Muscle of back (tissue), 11 donors: ENCODE data around the gene EPB41L2. TPM values are rescaled to one million over a fixed set of nuclear protein-coding genes. Genes with fewer than 3 reads are reported as not detected.

Experiments
- DNase-seq, 3 donors: peaks; one replicate each; pipeline versions ENCODE4 v3.0.0 to v3.0.0-alpha.2; 2013
- polyA plus RNA-seq, 10 donors: library from polyadenylated mRNA; unstranded; fragments of 120-200 nt; gene quantifications; one replicate each; pipeline ENCODE4 v1.2.1, GENCODE V29; 2013; ENCODE audit not compliant: insufficient read length in 10 of 10

Gene EPB41L2
- polyA plus RNA-seq, 10 donors: 143 to 283 (median 193) TPM

GRCh38 chr6:131063764-131064272, 773 bp upstream of the EPB41L2 start:
- DNase-seq: no peak

- peak in 2 of 3 donors; percentile 48 to 80 for DNase-seq
These were observed 611 bp downstream of the EPB41L2 start for GRCh38 chr6:131062241-131063027.

- DNase-seq: peak in 1 of 3 donors; percentile 56
These were observed 1.3 kb downstream of the EPB41L2 start for GRCh38 chr6:131061751-131062119.

- DNase-seq: peak in 1 of 3 donors; percentile 69
These were observed 1.8 kb downstream of the EPB41L2 start for GRCh38 chr6:131061041-131061750.

GRCh38 chr6:131060311-131060710, 2.7 kb downstream of the EPB41L2 start:
- no peak for DNase-seq

- no peak for DNase-seq
These were observed 3.6 kb downstream of the EPB41L2 start for GRCh38 chr6:131059486-131059885.

GRCh38 chr6:131058236-131058635, 4.8 kb downstream of the EPB41L2 start:
- no peak for DNase-seq

GRCh38 chr6:131054392-131055250, 8.4 kb downstream of the EPB41L2 start:
- no peak for DNase-seq

- no peak for DNase-seq
These were observed 9.4 kb downstream of the EPB41L2 start for GRCh38 chr6:131053546-131054240.

GRCh38 chr6:131052181-131052580, 10.9 kb downstream of the EPB41L2 start:
- DNase-seq: peak in 1 of 3 donors; percentile 62

GRCh38 chr6:131051341-131051740, 11.7 kb downstream of the EPB41L2 start:
- DNase-seq: peak in 1 of 3 donors; percentile 49

- peak in 1 of 3 donors; percentile 72 for DNase-seq
These were observed 13.4 kb downstream of the EPB41L2 start for GRCh38 chr6:131049608-131050007.

- DNase-seq: peak in 1 of 3 donors; percentile 74
These were observed 14.0 kb downstream of the EPB41L2 start for GRCh38 chr6:131048933-131049515.

- peak in 1 of 3 donors; percentile 60 for DNase-seq
These were observed 14.6 kb downstream of the EPB41L2 start for GRCh38 chr6:131048459-131048858.

- DNase-seq: no peak
These were observed 17.9 kb downstream of the EPB41L2 start for GRCh38 chr6:131045139-131045538.

- DNase-seq: no peak
These were observed 19.1 kb downstream of the EPB41L2 start for GRCh38 chr6:131043902-131044447.

- peak in 2 of 3 donors; percentile 77 to 86 for DNase-seq
These were observed 20.4 kb downstream of the EPB41L2 start for GRCh38 chr6:131042664-131043063.

- no peak for DNase-seq
These were observed 21.2 kb downstream of the EPB41L2 start for GRCh38 chr6:131041814-131042213.

GRCh38 chr6:131040866-131041265, 22.2 kb downstream of the EPB41L2 start:
- DNase-seq: no peak

- no peak for DNase-seq
These were observed 23.7 kb downstream of the EPB41L2 start for GRCh38 chr6:131039345-131039680.
